ENCODE results near the gene SLC29A1.

Gene SLC29A1

DNA sequence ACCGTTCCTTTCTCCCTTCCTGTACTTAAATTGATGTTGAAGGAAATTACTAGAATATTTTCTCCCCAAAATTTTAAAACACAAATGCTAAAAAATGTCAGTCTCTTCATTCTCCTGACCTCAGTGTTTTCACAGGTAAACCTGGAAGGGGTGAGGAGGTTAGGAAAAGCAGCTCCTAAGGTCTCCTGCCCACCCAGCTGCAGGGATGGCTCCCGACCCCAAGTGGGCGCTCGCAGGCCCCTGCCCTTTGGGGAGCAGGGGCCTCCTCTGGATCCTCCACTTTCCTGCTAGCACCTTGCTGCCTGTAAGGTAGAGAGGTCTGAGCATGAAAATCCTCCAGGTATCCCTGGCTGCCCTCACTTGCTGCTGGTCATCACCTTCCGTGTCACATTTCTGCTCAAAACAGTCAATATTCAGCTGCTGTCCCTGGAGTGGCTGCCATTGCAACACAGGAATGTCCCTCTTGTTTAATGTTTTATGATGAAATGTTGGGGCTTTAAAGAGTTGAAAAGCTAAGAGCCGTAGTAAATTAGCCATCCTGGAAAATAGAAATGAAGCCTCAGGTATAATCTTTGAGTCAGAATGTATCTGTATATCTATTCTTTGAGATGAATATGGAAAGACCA lies 12.6 kb downstream of the SLC29A1 start:
- no peak overlapping the region for H3K4me3 Mint-ChIP-seq

DNA sequence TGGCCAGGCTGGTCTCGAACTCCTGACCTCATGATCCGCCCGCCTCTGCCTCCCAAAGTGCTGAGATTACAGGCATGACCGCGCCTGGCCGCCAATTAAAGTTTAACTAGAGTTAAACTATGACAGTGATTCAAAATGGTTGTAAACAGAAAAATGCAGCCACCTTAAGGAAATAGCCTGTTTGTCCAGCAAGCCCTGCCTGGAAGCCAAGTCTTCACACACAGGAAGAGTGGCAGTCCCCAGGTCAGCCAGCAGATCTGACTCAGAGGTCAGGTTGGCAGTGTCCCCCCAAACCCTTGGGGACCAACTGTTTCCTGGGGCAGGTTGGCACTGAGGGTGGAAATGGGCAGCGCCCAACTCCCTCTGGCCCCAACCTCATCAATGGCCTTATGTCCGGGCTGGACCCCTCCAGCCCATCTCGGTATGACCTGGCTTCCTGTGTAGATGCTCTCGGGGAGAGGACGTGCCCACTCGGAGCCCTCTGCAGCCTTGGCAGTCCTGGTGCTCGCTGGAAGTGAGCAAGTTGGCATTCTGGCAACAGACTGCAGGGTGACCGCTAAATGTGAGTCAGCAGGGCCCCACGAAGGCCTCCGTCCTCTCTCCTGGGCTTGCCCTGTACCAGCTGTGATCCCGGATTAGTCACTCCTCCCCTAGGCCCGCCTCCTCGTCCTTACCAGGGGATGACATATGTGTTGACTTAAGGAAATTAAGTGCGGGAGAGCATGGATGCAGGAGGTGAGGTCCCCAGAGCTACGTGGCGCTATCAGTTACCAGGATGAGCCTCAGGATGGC lies 13.8 kb downstream of the SLC29A1 start:
- Mint-ChIP-seq H3K27ac (peak overlapping the region; percentile 98 to 99), H3K27me3 (no peaks in the 10 kb centered on the region), H3K4me1 (peaks cover 29% of the 10 kb centered on the region), H3K4me3 (peak overlapping the region; percentile 85 to 95), H3K9me3 (no peaks in the 10 kb centered on the region)
- peak; percentile 89 for ATAC-seq
- peak; percentile 46 to 73 for DNase-seq

More for the DNA sequence above, 12.6 kb downstream of the SLC29A1 start:
- DNase-seq (no peak), ATAC-seq (no peak)
- Mint-ChIP-seq H3K4me1 (peaks cover 29% of the 10 kb centered on the region), H3K27me3 (no peaks in the 10 kb centered on the region), H3K9me3 (no peaks in the 10 kb centered on the region), H3K27ac (no peak overlapping the region)

DNA sequence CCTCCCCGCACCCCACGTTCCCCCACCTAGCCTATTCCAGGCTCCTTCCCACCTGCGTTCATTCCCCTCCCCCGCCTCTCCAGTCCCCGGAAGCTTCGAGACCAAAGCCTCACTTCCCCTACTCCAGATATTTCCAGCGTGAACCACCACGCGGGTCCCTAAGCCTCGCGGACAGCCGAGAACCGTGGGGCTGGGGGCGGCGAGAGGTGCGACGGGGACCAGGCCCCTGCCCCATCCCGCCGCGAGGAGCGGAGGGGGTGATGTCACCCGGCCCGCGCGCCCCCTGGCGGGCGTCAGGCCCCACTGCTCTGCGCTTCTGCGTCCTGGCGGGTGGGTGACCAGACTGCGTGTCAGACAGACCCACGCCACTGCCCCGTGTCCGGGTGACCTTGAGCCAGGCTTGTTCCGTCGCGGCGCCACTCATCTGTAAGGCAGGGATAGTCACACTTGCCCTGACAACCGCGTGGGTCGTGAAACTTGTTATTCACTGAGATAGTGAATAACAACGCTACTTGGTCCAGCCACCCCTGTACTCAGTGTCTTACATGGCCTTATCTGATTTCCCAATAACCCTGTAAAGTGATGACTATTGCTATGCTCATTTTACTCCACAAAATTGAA lies 14.5 kb downstream of the SLC29A1 start:
- H3K9me3 Mint-ChIP-seq, result no peaks in the 10 kb centered on the region
- no peaks in the 10 kb centered on the region for H3K27me3 Mint-ChIP-seq
- peak; percentile 93 for ATAC-seq
- peak; percentile 83 to 84 for DNase-seq
- peaks cover 26% of the 10 kb centered on the region for H3K4me1 Mint-ChIP-seq
- H3K4me3 Mint-ChIP-seq, result peak overlapping the region; percentile 85 to 95
- H3K27ac Mint-ChIP-seq, result peak overlapping the region; percentile 98 to 99

DNA sequence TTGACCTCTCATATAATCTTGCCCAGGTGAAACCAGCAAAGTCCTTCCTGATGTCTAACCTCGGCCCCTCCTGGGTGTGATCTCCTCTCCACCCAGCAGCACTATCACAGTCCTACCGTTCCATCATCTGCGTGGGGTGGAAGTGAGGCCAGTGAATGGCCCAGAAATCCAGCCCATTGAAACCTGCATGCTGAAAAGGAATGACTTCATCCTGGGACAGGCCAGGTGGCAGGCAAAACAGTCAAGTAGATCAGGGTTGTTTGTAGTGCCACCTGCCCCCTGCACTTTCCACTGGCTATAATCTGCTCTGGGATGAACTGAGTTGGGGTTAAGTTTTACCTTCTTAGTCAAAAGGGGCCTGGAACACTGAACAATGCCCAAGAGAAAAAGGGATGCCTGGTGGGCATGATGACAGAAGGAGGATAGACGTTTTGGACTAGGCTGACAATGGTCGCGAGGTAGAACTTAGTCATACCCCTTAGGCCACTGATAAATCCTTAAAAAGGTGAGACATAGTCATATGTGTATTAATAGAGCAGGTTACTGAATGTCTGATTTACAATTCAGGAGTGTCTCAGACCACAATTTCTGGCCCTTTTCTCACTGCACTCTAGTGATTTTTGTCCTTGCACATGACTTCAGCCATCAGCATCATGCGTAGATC lies 15.4 kb downstream of the SLC29A1 start:
- H3K27ac Mint-ChIP-seq, result peak overlapping the region in 1 of 2 donors; percentile 2
- no peaks in the 10 kb centered on the region for H3K27me3 Mint-ChIP-seq
- peak overlapping the region; percentile 85 to 95 for H3K4me3 Mint-ChIP-seq
- peaks cover 24% of the 10 kb centered on the region for H3K4me1 Mint-ChIP-seq
- ATAC-seq (no peak), DNase-seq (no peak)
- H3K9me3 Mint-ChIP-seq, result no peaks in the 10 kb centered on the region

DNA sequence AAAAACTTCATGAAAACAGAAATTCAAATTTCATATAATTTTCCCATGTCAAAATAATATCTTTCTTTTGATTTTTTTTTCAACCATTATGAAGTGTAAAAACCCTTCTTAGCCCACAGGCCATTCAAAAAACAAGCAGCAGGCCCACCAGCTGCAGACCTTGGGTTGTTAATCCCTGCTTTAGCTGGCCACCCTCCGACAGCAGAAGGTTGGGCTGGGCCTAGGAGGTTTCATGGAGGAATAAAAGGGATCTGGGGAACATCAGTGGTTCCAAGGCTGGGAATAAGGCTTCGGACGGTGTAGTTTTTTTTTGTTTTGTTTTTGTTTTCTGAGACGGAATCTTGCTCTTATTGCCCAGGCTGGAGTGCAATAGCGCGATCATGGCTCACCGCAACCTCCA lies 19.9 kb downstream of the SLC29A1 start:
- Mint-ChIP-seq H3K4me3 (no peak overlapping the region), H3K9me3 (no peaks in the 10 kb centered on the region), H3K27ac (no peak overlapping the region), H3K27me3 (no peaks in the 10 kb centered on the region), H3K4me1 (peaks cover 37% of the 10 kb centered on the region)
- DNase-seq (no peak), ATAC-seq (no peak)

DNA sequence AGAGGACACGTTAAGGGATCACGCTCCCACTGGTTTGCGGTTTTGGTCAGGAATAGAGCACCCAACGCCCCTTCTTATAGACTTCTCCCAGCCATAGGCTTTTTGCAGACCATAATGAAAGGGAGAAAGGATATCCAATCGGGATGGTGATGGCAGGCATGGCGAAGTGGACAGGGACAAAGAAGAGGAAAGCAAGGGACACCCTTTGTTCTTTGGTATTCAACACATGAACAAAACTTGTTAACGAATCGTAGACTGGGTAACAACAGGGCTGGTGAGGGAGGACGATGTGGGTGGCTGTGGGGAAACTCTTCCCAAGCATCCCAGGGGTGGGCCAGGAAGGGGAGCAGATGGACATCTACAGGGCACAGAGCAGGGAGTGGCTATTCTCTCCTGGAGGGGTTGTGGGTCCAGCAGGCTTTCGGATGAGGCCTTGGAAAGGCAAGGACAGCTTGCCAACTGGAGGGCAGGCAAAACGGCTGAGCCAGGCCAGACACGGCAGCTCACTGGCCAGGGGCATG lies 22.1 kb downstream of the SLC29A1 start:
- peak overlapping the region; percentile 99 for H3K4me3 Mint-ChIP-seq
- ATAC-seq (no peak), DNase-seq (no peak)
- H3K27ac Mint-ChIP-seq, result peak overlapping the region; percentile 68 to 89
- peaks cover 48% of the 10 kb centered on the region for H3K4me1 Mint-ChIP-seq
- H3K27me3 Mint-ChIP-seq, result no peaks in the 10 kb centered on the region
- no peaks in the 10 kb centered on the region for H3K9me3 Mint-ChIP-seq

DNA sequence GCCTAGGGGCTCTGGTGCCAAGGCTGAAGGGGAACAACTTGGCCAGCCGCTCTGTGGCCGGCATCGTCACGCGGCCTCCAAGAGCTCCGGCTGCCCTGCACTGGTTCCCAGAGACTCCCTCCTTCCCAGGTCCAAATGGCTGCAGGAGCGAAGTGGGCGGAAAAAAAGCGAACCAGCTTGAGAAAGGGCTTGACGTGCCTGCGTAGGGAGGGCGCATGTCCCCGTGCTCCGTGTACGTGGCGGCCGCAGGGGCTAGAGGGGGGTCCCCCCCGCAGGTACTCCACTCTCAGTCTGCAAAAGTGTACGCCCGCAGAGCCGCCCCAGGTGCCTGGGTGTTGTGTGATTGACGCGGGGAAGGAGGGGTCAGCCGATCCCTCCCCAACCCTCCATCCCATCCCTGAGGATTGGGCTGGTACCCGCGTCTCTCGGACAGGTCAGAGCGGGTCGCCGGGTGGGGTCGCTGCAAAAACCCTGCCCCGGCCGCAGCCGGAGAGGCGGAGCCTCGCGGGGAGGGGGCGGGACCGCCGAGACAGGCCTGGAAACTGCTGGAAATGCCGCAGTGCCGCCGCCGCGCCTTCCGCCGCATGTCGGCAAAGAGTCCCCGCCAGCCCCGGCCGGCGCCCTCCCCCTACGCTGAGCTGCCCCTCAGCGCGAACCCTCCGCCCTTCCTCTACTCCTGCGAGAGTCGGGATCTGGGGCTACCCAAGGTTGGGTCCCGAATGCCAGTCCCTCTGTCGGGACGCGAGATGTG lies 22.7 kb downstream of the SLC29A1 start:
- H3K4me3 Mint-ChIP-seq, result peak overlapping the region; percentile 99

DNA sequence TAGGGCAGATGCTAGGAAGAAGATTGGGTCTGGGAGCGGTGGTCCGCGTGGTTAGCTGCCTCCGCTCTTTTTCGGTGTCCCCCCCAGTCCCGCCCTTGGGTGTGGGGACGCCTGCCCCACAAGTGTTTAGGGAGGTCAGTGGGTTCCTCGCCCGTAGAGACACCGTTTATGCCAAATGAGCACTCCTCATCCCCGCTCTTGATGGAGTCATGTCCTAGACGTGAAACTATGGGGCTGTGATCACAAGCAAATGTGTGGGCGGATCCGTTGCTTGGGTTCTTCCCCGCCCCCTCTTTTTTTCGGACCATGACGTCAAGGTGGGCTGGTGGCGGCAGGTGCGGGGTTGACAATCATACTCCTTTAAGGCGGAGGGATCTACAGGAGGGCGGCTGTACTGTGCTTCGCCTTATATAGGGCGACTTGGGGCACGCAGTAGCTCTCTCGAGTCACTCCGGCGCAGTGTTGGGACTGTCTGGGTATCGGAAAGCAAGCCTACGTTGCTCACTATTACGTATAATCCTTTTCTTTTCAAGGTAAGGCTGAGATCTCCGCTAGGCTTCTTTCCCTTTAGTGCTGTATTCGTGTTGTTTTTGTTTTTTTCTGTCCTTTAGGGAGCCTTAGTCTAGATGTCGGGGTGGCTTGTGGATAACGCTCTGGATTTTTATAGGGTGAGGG lies 23.4 kb downstream of the SLC29A1 start, which contains the start of gene HSP90AB1:
Gene HSP90AB1, plus strand, starts transcription at position 439 of the 675 bp plus-strand sequence. CDS start 1,529 bp downstream, outside the sequence.
- peak; percentile 96 to 99 for DNase-seq
- H3K4me1 Mint-ChIP-seq, result peaks cover 62% of the 10 kb centered on the region
- H3K27ac Mint-ChIP-seq, result peak within 1 kb of the TSS; percentile 100

More for the DNA sequence above, 22.7 kb downstream of the SLC29A1 start:
- Mint-ChIP-seq H3K9me3 (no peaks in the 10 kb centered on the region), H3K27ac (peak overlapping the region; percentile 100), H3K27me3 (no peaks in the 10 kb centered on the region), H3K4me1 (peaks cover 55% of the 10 kb centered on the region)
- ATAC-seq, result peak; percentile 65
- peak; percentile 86 to 88 for DNase-seq

DNA sequence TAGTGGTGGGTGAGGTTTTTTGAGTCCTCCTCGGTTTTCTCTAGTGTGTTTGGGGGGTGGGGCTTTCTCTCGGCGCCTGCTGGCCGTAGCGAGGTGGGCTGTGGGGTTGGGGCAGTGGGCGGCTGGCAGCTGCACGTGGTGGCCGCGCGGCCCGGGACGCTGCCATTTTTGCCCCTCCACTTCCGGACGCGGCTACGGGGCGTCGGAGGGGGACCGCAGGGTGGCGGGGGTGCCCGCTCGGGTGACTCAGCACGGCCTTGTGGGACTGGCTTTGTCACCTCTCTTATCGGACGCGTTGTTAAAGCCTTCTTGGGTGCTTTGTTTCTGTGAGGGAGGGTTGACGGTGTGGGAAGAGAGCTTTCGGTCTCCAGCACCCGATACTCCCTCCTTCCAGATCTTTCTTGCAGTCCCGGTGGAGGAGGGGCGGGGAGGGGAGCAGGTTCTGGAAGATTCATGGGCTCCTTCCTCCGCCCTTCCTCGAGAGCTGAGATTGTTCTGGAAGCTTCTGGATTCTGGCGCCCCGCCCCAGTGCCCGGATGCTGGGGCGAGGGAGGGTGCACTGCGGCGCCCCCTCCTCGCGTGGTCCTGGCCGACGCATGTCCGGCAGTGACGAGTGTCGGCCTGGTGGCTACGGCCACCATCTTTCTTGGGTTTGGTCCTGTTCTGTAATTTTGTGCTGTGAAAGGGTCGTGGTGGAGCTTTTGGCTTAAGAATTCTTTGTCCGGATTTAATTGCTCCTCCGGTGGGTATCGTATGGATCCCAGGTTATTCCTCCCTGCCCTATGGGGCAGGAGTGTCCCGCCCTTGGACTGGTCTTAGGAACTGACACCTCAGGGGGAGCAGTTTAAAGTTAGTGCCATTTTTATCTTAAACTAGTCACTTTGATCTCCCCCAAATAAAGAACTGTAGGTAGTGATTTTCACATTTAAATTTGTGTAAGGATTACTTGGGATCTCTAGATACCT lies 24.2 kb downstream of the SLC29A1 start:
- DNase-seq, result peak; percentile 87 to 94
- Mint-ChIP-seq H3K4me1 (peaks cover 68% of the 10 kb centered on the region), H3K4me3 (peak overlapping the region; percentile 99)

More for the DNA sequence above, 23.4 kb downstream of the SLC29A1 start, which contains the start of gene HSP90AB1:
- peak; percentile 87 for ATAC-seq
- Mint-ChIP-seq H3K9me3 (no peaks in the 10 kb centered on the region), H3K4me3 (peak within 1 kb of the TSS; percentile 99), H3K27me3 (no peaks in the 10 kb centered on the region)

DNA sequence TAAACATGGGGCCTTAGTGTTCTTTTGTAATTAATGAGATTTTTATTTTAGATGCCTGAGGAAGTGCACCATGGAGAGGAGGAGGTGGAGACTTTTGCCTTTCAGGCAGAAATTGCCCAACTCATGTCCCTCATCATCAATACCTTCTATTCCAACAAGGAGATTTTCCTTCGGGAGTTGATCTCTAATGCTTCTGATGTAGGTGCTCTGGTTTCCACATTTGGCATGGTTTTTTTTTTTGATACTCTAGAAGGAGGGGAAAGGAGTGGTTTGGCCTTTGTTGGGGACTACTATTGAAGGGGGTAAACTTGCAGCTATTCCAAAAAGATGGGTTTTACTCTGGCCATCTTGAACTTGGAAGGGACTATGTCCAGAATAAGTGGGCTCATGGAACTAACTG lies 25.2 kb downstream of the SLC29A1 start:
- H3K9me3 Mint-ChIP-seq, result no peaks in the 10 kb centered on the region
- ATAC-seq (no peak), DNase-seq (no peak)
- peak overlapping the region; percentile 100 for H3K27ac Mint-ChIP-seq
- peaks cover 77% of the 10 kb centered on the region for H3K4me1 Mint-ChIP-seq
- H3K4me3 Mint-ChIP-seq, result peak overlapping the region; percentile 99
- no peaks in the 10 kb centered on the region for H3K27me3 Mint-ChIP-seq

More for the DNA sequence above, 24.2 kb downstream of the SLC29A1 start:
- Mint-ChIP-seq H3K9me3 (no peaks in the 10 kb centered on the region), H3K27ac (peak overlapping the region; percentile 100), H3K27me3 (no peaks in the 10 kb centered on the region)
- peak; percentile 76 for ATAC-seq

DNA sequence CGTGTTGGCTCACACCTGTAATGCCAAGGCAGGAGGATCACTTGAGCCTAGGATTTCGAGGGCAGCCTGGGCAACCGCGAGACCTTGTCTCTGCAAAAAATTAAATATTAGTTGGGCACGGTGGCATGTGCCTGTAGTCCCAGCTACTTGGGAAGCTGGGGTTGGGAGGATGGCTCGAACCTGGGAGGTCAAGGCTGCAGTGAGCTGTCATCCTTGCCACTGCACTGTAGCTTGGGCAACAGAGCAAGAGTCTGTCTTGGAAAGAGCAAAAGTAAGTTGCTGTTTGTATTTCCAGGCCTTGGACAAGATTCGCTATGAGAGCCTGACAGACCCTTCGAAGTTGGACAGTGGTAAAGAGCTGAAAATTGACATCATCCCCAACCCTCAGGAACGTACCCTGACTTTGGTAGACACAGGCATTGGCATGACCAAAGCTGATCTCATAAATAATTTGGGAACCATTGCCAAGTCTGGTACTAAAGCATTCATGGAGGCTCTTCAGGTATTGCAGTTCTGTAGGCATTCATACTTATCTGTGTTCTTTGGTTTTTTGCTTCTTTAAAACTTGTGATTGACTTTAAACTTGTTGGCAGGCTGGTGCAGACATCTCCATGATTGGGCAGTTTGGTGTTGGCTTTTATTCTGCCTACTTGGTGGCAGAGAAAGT lies 25.8 kb downstream of the SLC29A1 start:
- Mint-ChIP-seq H3K4me1 (peaks cover 84% of the 10 kb centered on the region), H3K27ac (peak overlapping the region; percentile 100), H3K27me3 (no peaks in the 10 kb centered on the region), H3K9me3 (no peaks in the 10 kb centered on the region), H3K4me3 (peak overlapping the region; percentile 99)
- DNase-seq, result no peak
- ATAC-seq, result no peak

DNA sequence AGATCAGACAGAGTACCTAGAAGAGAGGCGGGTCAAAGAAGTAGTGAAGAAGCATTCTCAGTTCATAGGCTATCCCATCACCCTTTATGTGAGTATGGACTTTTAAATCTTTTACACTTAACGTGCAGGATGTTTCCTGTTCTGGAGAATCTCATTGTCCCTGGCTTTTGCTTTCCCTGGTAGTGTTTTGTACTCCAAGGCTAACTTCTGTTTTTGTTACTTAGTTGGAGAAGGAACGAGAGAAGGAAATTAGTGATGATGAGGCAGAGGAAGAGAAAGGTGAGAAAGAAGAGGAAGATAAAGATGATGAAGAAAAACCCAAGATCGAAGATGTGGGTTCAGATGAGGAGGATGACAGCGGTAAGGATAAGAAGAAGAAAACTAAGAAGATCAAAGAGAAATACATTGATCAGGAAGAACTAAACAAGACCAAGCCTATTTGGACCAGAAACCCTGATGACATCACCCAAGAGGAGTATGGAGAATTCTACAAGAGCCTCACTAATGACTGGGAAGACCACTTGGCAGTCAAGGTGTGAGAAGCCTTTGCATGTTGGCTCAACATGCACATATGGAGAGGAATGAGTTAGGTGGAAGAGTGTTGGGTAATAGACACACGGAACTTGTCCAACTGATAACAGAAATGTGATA lies 26.8 kb downstream of the SLC29A1 start:
- Mint-ChIP-seq H3K9me3 (no peaks in the 10 kb centered on the region), H3K4me1 (peaks cover 92% of the 10 kb centered on the region), H3K4me3 (peak overlapping the region; percentile 99), H3K27me3 (no peaks in the 10 kb centered on the region), H3K27ac (peak overlapping the region; percentile 16 to 100)
- ATAC-seq, result no peak
- no peak for DNase-seq

Data from stimulated activated naive CD8-positive, alpha-beta T cell treated with anti-CD3 and anti-CD28 coated beads, Interleukin-15, amount 100 ng/mL, for 72 hours (primary cell).